ENCODE results near the gene IL17RA.

The IL17RA gene

DNA sequence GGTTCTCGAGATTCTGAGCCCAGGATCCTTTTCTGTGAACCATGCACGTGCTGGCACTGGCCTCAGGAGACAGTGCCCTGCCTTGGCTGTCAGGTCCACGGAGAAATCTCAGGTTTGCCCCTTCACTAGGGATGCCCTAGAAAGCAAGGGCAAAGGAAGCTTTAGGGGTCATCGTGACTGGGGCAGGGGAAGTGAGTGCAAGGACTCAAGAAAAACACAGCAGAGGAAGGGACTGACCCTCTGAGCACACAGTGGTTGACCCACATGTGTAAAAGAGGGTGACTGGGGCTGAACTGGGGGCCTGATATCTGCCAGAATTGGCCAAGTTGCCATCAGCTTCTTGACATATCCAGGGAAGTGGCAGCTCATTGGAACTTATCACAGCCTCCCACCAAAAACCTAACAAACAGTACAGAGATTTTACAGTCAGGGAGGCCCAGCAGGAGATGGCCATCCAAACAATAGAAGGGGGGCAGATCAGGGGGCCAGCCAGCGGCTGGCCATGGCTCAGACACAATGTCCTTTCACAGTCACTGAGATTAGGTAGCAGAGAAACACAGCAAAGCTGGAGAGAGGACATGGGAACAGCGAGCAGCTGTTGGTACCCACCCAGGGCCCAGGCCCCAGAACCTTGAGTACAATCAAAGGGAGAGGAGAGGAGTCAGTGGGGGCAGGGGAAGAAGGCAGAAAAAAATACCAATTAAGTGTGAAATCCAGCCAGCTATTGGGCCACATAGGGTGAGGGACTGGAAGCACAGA lies 32.0 kb downstream of the IL17RA start:
- no peak for DNase-seq
- H3K27me3 Mint-ChIP-seq, result peaks cover 17% of the 10 kb centered on the region
- H3K4me1 Mint-ChIP-seq (ENCODE audit: low read depth), result peaks cover 58% of the 10 kb centered on the region
- H3K27ac Mint-ChIP-seq, result peak overlapping the region; percentile 45
- no peaks in the 10 kb centered on the region for H3K9me3 Mint-ChIP-seq
- H3K36me3 Mint-ChIP-seq (ENCODE audit: low read depth), result no peaks in the 10 kb centered on the region
- no peak overlapping the region for H3K4me3 Mint-ChIP-seq

DNA sequence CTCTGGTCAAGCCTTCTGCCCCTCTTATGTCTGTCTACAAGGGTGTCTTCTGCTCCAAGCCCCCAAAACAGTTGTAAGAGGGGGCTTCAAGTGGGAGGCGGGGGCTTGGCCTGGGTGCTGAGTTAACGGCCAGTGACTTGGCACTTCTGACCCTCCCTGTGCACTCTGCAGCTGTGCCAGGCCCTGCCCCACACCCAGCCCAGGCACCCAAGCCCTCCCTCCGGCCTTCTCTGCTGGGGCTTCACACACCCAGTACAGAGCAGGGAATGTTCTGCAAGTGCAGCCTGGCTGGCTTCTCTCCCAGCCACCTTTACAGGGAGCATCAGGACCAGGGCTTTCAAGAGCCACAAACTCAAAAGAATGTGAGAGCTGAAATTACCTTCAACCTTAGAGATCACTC lies 32.6 kb downstream of the IL17RA start:
- Mint-ChIP-seq H3K27ac (peak overlapping the region; percentile 74), H3K27me3 (peaks cover 24% of the 10 kb centered on the region), H3K4me1 (ENCODE audit: low read depth) (peaks cover 61% of the 10 kb centered on the region), H3K36me3 (ENCODE audit: low read depth) (no peaks in the 10 kb centered on the region), H3K9me3 (no peaks in the 10 kb centered on the region), H3K4me3 (peak overlapping the region; percentile 4)
- no peak for DNase-seq

DNA sequence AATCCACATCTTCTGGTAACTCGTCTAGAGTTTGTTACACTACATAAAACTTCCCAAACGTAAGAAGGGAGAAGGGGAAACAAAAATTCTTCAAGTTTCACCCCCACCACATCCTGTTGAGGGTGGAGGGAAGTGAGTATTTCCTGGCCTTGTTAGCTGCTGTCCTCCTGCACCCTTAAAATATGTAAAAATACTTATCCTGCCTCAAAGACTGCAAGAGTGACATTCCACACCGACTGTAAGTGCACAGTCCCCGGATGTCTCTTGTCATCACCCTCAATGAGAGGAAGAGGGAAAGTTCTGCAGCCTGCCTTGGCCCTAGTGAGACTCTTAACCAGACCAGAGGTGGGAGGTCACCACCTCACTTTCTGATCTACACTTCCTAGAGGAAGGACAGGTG lies 33.1 kb downstream of the IL17RA start:
- H3K4me3 Mint-ChIP-seq, result peak overlapping the region; percentile 4
- peaks cover 58% of the 10 kb centered on the region for H3K4me1 Mint-ChIP-seq (ENCODE audit: low read depth)
- peaks cover 28% of the 10 kb centered on the region for H3K27me3 Mint-ChIP-seq

DNA sequence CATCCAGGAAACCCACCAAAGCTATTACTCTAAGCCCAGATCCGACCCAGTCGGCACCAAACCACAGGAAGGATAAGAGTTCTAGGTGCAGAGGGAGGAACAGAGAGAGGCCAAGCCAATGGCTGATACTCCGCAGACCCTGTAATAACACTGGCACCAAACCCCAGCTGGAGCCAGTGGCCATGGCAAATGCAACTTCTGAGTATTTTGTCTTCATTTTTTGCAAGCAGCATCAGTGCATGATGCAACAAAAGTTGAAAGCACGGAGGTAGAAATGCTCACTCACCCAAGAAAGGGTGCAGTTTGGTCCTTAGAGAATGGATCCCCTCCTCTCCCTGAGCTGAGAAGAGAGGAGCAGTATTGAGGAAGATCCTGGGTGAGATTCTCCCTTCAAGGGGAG lies 33.5 kb downstream of the IL17RA start:
- Mint-ChIP-seq H3K4me1 (ENCODE audit: low read depth) (peaks cover 58% of the 10 kb centered on the region), H3K27ac (peak overlapping the region; percentile 74), H3K36me3 (ENCODE audit: low read depth) (no peaks in the 10 kb centered on the region), H3K9me3 (no peaks in the 10 kb centered on the region), H3K4me3 (no peak overlapping the region), H3K27me3 (peaks cover 28% of the 10 kb centered on the region)
- DNase-seq, result no peak

More for the DNA sequence above, 33.1 kb downstream of the IL17RA start:
- H3K9me3 Mint-ChIP-seq, result no peaks in the 10 kb centered on the region
- no peaks in the 10 kb centered on the region for H3K36me3 Mint-ChIP-seq (ENCODE audit: low read depth)
- peak overlapping the region; percentile 74 for H3K27ac Mint-ChIP-seq
- DNase-seq, result no peak

DNA sequence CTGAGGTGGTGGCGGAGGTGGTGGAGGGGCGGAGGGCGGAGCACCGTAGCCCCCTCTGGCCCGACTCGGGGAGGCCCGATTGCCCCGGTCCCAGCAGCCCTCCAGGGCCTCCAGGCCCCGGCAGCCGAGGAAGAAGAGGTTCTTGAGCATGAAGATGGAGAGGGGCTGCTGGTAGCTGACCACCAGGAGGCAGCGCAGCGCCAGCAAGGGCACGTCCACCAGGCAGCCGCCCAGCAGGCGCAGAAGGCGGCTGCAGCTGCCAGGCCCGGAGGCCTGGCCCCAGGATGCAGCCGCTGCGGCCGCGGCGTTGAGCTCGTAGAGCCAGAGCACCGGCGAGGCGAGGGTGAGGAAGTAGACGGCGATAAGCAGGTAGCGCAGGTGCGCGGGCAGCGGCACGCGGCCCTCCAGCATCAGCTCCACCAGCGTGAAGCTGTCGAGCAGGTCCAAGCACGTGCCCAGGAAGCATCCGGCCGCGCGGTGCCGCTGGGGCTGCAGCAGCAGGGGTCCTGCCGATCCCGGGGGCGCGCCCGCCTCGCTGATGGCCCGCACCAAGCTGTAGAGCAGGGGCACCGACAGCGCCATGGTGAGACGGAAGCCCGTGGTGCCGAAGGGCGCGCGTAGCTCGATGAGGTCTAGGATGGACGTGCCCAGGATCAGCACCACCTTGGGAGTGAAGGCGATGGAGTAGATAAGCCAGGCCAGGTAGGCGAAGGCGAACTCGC lies 34.8 kb downstream of the IL17RA start:
- DNase-seq, result no peak
- Mint-ChIP-seq H3K4me1 (ENCODE audit: low read depth) (peaks cover 51% of the 10 kb centered on the region), H3K27me3 (peaks cover 28% of the 10 kb centered on the region), H3K36me3 (ENCODE audit: low read depth) (no peaks in the 10 kb centered on the region), H3K9me3 (no peaks in the 10 kb centered on the region), H3K27ac (no peak overlapping the region), H3K4me3 (no peak overlapping the region)

DNA sequence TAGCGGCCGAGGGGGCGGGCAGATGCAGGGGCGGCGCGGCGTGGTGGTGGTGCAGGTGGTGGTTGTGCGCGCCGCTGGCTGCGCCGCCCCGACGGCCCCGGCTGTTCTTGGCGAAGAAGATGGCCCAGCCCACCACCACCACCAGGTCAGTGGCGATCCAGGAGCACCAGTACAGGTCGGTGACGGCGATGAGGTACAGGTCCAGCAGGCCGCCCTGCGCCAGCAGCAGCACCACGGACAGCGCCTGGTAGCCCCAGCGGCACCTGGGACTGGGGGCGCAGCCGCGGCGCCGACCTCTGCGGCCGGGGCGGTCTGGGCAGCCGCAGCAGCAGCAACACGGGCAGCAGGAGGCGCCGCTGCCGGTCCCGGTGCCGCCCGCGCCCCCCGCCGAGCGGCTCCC lies 35.5 kb downstream of the IL17RA start:
- Mint-ChIP-seq H3K27ac (no peak overlapping the region), H3K36me3 (ENCODE audit: low read depth) (no peaks in the 10 kb centered on the region), H3K4me1 (ENCODE audit: low read depth) (peaks cover 45% of the 10 kb centered on the region), H3K9me3 (no peaks in the 10 kb centered on the region), H3K27me3 (peaks cover 28% of the 10 kb centered on the region), H3K4me3 (peak overlapping the region; percentile 29)
- peak; percentile 74 for DNase-seq

DNA sequence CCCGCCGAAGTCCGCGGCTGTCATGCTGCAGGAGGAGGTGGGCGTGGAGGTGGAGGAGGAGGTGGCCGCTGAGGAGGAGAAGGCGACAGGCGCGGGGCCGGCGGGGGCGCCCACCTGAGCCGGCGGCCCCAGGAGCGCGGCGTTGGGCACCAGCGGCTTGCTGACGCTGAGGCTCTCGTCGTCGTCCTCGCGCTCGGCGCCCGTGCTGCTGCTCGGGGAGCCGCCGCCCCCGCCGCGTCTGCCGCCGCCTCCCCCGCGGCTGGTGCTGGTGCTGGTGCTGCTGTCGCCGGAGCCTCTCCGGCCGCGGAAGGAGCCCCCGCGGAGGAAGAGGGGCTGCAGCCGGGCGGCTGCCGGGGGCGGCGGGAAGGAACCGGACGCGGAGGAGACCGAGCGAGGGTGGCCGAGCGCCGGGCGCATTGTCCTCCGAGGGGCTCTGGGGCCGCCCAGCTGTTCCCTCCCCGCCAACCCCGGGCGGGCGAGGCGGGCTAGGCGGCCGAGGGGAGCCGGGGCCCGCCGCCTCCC lies 36.0 kb downstream of the IL17RA start:
- peaks cover 40% of the 10 kb centered on the region for H3K4me1 Mint-ChIP-seq (ENCODE audit: low read depth)

DNA sequence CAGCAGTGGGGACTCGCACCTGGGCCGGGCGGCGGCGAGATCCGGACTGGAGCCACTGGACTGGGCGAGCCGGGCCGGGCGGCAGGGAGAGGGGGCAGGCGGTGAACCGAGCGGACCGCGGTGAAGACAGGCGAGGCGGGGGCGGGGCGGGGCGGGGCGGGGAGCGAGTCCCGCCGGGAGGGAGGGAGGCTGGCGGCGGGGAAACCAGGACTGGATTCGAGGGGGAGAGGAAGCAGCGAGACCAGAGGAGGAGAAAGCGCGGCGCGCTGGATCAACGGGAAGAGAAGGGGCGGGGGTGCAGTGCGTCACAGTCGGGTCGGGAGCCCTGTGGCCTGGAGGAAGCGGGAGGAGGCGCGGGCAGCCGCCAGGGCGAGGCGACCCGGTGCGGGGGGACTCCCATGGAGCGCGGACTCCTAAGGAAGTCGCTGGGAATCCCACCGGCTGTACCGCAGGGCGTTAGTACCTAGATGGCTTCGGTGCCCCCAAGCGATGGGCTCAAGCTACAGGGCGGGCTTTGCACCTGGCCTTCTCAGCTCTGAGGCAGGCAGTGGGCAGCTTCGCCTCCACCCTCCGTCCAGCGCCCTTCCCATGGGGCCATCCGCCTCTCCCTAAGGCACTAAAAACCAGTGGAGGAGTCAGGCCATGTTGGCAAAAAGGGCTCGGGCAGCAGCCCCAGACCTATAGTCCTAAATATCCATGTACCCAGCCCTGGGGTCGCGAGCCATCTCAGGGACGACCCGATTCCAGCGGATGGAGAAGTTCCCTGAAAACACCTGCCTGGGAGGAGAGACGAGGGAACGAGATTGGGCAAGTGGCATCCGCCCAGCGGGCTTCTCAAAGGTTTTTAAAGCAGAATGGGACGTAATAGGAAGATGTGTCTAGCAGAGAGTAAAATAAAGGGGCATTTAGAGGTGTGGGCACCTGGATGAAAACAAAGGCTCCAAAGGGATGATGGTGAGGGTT lies 36.7 kb downstream of the IL17RA start, which contains the start of gene TMEM121B:
Gene TMEM121B (minus strand): TSS at position 128 of the 963 bp plus-strand sequence. CDS start 233 bp downstream, outside the sequence.
- peak; percentile 44 for DNase-seq
- Mint-ChIP-seq H3K9me3 (no peaks in the 10 kb centered on the region), H3K4me3 (peak within 1 kb of the TSS; percentile 69), H3K27ac (peak within 1 kb of the TSS; percentile 13), H3K36me3 (ENCODE audit: low read depth) (no peaks in the 10 kb centered on the region), H3K4me1 (ENCODE audit: low read depth) (peaks cover 33% of the 10 kb centered on the region), H3K27me3 (peaks cover 28% of the 10 kb centered on the region)

More for the DNA sequence above, 36.0 kb downstream of the IL17RA start:
- Mint-ChIP-seq H3K4me3 (no peak overlapping the region), H3K36me3 (ENCODE audit: low read depth) (no peaks in the 10 kb centered on the region), H3K9me3 (no peaks in the 10 kb centered on the region), H3K27ac (no peak overlapping the region), H3K27me3 (peaks cover 28% of the 10 kb centered on the region)
- peak; percentile 48 for DNase-seq

DNA sequence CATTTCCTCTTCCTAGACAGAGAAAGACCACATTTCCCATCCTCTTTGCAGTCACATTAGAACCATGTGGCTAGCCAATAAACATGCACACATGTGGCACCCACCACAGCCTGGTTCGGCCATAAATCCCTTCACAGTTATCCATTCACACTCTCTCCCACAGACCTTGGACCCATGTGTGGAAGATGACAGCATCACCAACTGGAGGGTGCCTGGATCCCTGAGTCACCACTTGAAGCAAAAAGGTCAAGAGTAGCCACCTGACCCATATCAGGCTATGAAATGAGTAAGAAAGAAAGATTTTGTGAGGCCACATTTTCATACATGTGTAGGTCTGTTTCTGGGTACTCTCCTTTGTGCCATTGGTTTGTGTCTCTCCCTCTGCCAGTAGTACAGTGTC lies 45.4 kb downstream of the IL17RA start:
- H3K27ac Mint-ChIP-seq, result no peak overlapping the region
- H3K9me3 Mint-ChIP-seq, result no peaks in the 10 kb centered on the region
- no peaks in the 10 kb centered on the region for H3K27me3 Mint-ChIP-seq
- peaks cover 15% of the 10 kb centered on the region for H3K36me3 Mint-ChIP-seq (ENCODE audit: low read depth)
- no peaks in the 10 kb centered on the region for H3K4me1 Mint-ChIP-seq (ENCODE audit: low read depth)
- no peak overlapping the region for H3K4me3 Mint-ChIP-seq
- DNase-seq, result no peak

DNA sequence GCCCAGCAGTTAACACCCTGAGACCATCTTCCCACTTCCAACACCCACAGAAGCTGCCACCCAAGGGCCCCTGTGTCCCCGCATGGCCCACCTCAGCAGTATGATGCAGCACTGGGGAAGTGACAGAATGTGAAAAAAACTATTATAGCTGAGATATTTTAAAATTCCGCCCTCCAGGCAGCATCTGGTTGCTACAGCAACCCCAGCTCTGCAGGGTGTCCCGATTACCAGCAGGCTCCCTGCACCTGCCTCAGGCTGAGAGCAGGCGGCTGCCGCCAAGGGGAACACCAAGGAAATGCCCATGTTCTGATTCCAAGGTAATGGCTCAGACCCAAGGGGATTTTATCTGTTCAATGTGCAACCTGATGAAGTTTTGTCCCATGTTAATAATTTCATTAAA lies 46.9 kb downstream of the IL17RA start:
- Mint-ChIP-seq H3K4me1 (ENCODE audit: low read depth) (no peaks in the 10 kb centered on the region), H3K27me3 (no peaks in the 10 kb centered on the region), H3K27ac (no peak overlapping the region), H3K9me3 (no peaks in the 10 kb centered on the region), H3K4me3 (no peak overlapping the region), H3K36me3 (ENCODE audit: low read depth) (peaks cover 18% of the 10 kb centered on the region)
- DNase-seq, result no peak

DNA sequence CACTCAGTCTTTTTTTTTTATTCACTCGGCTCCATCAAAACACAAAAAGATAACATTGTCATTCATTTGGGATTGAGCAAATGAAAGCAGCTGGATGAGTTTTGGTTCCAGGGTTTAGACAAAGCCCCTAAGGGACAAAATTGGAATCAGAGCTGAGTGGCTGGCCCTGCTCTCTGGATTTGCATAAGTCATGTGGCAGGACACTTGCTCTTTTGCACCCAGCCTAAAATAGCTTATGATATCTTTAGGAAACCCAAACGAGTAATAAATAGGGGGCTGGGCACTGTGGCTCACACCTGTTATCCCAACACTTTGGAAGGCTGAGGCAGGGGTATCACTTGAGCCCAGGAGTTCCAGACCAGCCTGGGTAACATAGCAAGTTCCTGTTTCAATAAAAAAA lies 47.3 kb downstream of the IL17RA start:
- H3K4me1 Mint-ChIP-seq (ENCODE audit: low read depth), result no peaks in the 10 kb centered on the region
- H3K27me3 Mint-ChIP-seq, result no peaks in the 10 kb centered on the region
- peaks cover 23% of the 10 kb centered on the region for H3K36me3 Mint-ChIP-seq (ENCODE audit: low read depth)
- no peak overlapping the region for H3K4me3 Mint-ChIP-seq
- no peak for DNase-seq
- no peak overlapping the region for H3K27ac Mint-ChIP-seq
- no peaks in the 10 kb centered on the region for H3K9me3 Mint-ChIP-seq

DNA sequence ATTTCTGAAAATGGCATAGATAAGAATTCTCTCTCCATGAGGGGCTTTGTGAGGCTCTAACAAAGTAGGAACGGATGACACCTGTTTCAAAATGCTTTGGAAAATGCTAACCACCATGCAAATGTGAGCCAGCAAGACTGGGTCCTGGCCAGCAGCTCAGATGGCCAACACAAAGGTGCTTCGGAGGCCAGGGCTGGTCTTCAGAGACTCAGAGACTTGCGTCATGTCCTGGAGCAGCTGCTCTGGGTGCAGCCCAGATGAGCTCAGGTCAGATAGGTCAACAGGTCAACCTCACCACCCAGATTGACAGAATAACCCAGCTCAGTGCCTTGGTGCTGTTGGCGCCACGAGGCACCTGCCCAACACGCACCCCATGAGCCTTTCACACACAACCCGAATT lies 48.3 kb downstream of the IL17RA start:
- DNase-seq, result no peak
- H3K27ac Mint-ChIP-seq, result no peak overlapping the region
- H3K9me3 Mint-ChIP-seq, result no peaks in the 10 kb centered on the region
- peaks cover 33% of the 10 kb centered on the region for H3K36me3 Mint-ChIP-seq (ENCODE audit: low read depth)
- no peak overlapping the region for H3K4me3 Mint-ChIP-seq
- H3K4me1 Mint-ChIP-seq (ENCODE audit: low read depth), result no peaks in the 10 kb centered on the region
- H3K27me3 Mint-ChIP-seq, result no peaks in the 10 kb centered on the region

DNA sequence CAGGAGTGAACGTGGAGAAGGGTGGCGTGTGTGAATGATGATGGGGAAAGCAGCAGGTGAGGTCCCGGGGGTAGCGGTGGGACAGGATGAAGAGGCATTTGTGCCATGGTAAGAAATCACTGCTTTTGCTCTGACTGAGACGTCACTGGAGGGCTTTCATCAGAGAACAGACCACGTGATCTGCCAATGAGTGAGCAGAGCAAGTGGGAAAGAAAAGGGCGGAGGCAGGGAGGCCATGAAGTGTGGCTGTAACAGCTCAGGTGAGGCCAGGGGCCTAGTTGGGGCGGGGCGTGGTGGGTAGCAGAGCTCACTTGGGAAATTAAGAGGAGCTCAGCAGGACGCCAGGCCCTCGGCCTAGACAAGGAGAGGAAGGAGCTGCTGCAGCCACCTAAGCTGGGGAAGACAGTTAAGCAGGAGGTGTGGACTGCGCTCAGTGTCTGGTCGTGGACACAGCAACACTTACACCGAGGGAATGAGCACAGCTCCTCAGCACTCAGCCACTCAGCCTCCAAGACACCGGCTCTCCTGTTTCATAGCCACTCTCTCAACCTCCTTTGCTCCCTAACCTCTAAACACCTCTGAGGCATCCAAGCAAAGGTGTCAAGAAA lies 50.5 kb downstream of the IL17RA start:
- no peak overlapping the region for H3K4me3 Mint-ChIP-seq
- H3K36me3 Mint-ChIP-seq (ENCODE audit: low read depth), result peaks cover 52% of the 10 kb centered on the region
- no peak overlapping the region for H3K27ac Mint-ChIP-seq
- H3K4me1 Mint-ChIP-seq (ENCODE audit: low read depth), result no peaks in the 10 kb centered on the region
- no peaks in the 10 kb centered on the region for H3K27me3 Mint-ChIP-seq
- no peak for DNase-seq
- no peaks in the 10 kb centered on the region for H3K9me3 Mint-ChIP-seq

DNA sequence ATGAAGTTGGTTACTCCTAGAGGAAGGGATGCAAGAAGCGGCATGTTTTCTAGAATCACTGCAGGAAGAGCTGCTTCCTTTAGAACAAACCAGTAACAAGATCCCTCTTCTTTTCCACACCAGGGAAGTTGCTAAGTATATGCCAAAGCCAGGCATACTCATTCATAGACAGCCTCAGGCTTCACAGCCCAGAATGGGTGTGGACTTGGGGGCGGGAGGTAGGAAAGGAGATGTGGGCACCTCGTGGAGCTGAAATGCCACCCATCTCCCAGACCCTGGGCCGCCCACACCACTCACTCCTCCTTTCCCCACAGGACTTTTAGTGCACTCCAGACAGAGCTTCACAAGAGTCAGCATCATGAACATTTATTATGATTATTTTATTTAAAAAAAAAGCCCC lies 52.4 kb downstream of the IL17RA start:
- H3K36me3 Mint-ChIP-seq (ENCODE audit: low read depth), result peaks cover 70% of the 10 kb centered on the region
- no peak overlapping the region for H3K27ac Mint-ChIP-seq
- H3K4me3 Mint-ChIP-seq, result no peak overlapping the region
- no peaks in the 10 kb centered on the region for H3K9me3 Mint-ChIP-seq
- no peaks in the 10 kb centered on the region for H3K27me3 Mint-ChIP-seq
- H3K4me1 Mint-ChIP-seq (ENCODE audit: low read depth), result no peaks in the 10 kb centered on the region
- no peak for DNase-seq

All from activated T-cell treated with anti-CD3 and anti-CD28 coated beads, Interleukin-2, amount 50 U/mL, for 24 hours (primary cell).